MM.1S (cell line): ENCODE measurements around the gene SPIB.

Source experiments
- DNase-seq: peaks from one replicate; pipeline ENCODE4 v3.0.0-alpha.2; 2015
- H2AFZ ChIP-seq: fragments of 300-600 bp; sonication (generic); 2 replicates; pipeline ENCODE4 v1.6.0; 2016; ENCODE audit warnings: antibody characterized with exemption, low read length
- H3F3A ChIP-seq: fragments of 300-600 bp; sonication (generic); 2 replicates; pipeline ENCODE4 v1.6.1; 2016; ENCODE audit warnings: mild to moderate bottlenecking, antibody characterized with exemption, low read length, moderate library complexity, mixed read lengths; ENCODE audit not compliant: insufficient read depth
- H3K27ac ChIP-seq: fragments of 300-600 bp; sonication (generic); 2 replicates; pipeline ENCODE4 v1.5.1; 2016; ENCODE audit warnings: mild to moderate bottlenecking, low read length
- H3K27me3 ChIP-seq: fragments of 300-600 bp; sonication (generic); replicated peaks from 2 replicates; pipeline ENCODE4 v1.6.0; 2016; ENCODE audit warnings: low read length; ENCODE audit not compliant: insufficient read depth
- H3K36me3 ChIP-seq: fragments of 300-600 bp; sonication (generic); replicated peaks from 2 replicates; pipeline ENCODE4 v1.6.1; 2016; ENCODE audit warnings: mild to moderate bottlenecking, low read length, mixed read lengths; ENCODE audit not compliant: insufficient read depth
- H3K4me1 ChIP-seq: fragments of 300-600 bp; sonication (generic); 2 replicates; pipeline ENCODE4 v1.6.1; 2016; ENCODE audit warnings: low read length, mixed read lengths
- H3K4me2 ChIP-seq: fragments of 300-600 bp; sonication (generic); 2 replicates; pipeline ENCODE4 v1.6.0; 2016; ENCODE audit warnings: low read depth, low read length
- H3K4me3 ChIP-seq: fragments of 300-600 bp; sonication (generic); 2 replicates; pipeline ENCODE4 v1.5.1; 2016; ENCODE audit warnings: low read length, mixed read lengths
- H3K79me2 ChIP-seq: fragments of 300-600 bp; sonication (generic); 2 replicates; pipeline ENCODE4 v1.6.1; 2016; ENCODE audit warnings: mixed run types, low read length, mixed read lengths
- H3K9ac ChIP-seq: fragments of 300-600 bp; sonication (generic); 2 replicates; pipeline ENCODE4 v1.6.1; 2016; ENCODE audit warnings: low read length, mixed read lengths
- H3K9me2 ChIP-seq: fragments of 300-600 bp; sonication (generic); replicated peaks from 2 replicates; pipeline ENCODE4 v1.6.1; 2016; ENCODE audit warnings: mild to moderate bottlenecking, low read length, mixed read lengths; ENCODE audit not compliant: insufficient read depth
- H3K9me3 ChIP-seq: fragments of 300-600 bp; sonication (generic); replicated peaks from 2 replicates; pipeline ENCODE4 v1.6.1; 2016; ENCODE audit warnings: mild to moderate bottlenecking, low read length, mixed read lengths; ENCODE audit not compliant: insufficient read depth
- H4K20me1 ChIP-seq: fragments of 300-600 bp; sonication (generic); 2 replicates; pipeline ENCODE4 v1.6.1; 2016; ENCODE audit warnings: mild to moderate bottlenecking, low read length, moderate library complexity, mixed read lengths; ENCODE audit not compliant: insufficient read depth
- EZH2 ChIP-seq: fragments of 300-600 bp; sonication (generic); optimal IDR thresholded peaks from 2 replicates; pipeline ENCODE3; 2017; ENCODE audit warnings: low read depth, mild to moderate bottlenecking, antibody characterized with exemption, low read length, mixed read lengths
- EZH2phosphoT487 ChIP-seq: fragments of 300-600 bp; sonication (generic); IDR thresholded peaks from 2 replicates; pipeline ENCODE4 v1.6.1; 2018; ENCODE audit warnings: antibody characterized with exemption, low read length
- TF ChIP-seq, protein P1 (sequence below): fragments of 300-600 bp; sonication (generic); IDR thresholded peaks from 2 replicates; pipeline ENCODE4 v1.5.1; 2016; ENCODE audit warnings: antibody characterized with exemption, low read length, mixed read lengths

Gene SPIB

DNA sequence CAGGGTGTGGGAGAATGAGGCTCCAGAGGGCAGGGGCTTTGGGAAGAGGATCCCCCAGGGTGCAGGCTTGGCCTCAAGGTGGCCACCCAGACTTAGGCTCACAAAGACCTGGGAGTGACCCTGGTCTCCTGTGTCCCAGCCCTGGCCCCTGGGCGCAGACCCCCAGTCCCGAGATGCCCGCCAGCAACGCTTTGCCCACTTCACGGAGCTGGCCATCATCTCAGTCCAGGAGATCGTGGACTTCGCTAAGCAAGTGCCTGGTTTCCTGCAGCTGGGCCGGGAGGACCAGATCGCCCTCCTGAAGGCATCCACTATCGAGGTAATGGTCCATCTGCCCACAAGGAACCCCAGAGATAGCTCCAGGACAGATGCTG is 39.9 kb upstream of the SPIB start:
- Histone ChIP-seq H3K27ac (no peak overlapping the region), H3K79me2 (peaks cover 12% of the 10 kb centered on the region), H3K27me3 (no peaks in the 10 kb centered on the region), H3K9me3 (no peaks in the 10 kb centered on the region), H4K20me1 (peaks cover 3% of the 10 kb centered on the region; the same call in 1 of the 2 replicates), H3K36me3 (peaks cover 5% of the 10 kb centered on the region; the same call in 1 of the 2 replicates), H3K9ac (no peak overlapping the region), H3K9me2 (no peaks in the 10 kb centered on the region), H3F3A (peaks cover 9% of the 10 kb centered on the region; the same call in 1 of the 2 replicates), H3K4me1 (no peaks in the 10 kb centered on the region), H2AFZ (no peak overlapping the region), H3K4me3 (no peak overlapping the region), H3K4me2 (no peak overlapping the region)
- no peak for DNase-seq
- TF ChIP-seq EZH2phosphoT487 (no peak), EZH2 (no peak)
- TF ChIP-seq, protein P1, sequence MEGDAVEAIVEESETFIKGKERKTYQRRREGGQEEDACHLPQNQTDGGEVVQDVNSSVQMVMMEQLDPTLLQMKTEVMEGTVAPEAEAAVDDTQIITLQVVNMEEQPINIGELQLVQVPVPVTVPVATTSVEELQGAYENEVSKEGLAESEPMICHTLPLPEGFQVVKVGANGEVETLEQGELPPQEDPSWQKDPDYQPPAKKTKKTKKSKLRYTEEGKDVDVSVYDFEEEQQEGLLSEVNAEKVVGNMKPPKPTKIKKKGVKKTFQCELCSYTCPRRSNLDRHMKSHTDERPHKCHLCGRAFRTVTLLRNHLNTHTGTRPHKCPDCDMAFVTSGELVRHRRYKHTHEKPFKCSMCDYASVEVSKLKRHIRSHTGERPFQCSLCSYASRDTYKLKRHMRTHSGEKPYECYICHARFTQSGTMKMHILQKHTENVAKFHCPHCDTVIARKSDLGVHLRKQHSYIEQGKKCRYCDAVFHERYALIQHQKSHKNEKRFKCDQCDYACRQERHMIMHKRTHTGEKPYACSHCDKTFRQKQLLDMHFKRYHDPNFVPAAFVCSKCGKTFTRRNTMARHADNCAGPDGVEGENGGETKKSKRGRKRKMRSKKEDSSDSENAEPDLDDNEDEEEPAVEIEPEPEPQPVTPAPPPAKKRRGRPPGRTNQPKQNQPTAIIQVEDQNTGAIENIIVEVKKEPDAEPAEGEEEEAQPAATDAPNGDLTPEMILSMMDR = no peak

DNA sequence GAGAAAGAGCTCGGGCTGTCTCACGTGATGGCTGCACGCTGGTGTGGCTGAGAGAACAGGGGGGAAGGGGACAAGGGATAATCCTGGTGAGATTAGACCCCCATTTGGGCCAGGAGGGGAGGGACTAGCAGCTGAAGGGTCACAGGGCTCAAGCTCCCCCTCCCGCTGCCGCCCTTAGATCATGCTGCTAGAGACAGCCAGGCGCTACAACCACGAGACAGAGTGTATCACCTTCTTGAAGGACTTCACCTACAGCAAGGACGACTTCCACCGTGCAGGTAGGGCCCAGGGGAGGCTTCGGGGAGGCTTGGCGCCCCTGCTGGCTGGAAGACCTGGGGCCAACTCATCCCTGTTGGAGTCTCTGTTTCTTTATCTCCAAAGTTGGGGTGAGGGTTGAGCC is 39.1 kb upstream of the SPIB start:
- Histone ChIP-seq H3K79me2 (peaks cover 16% of the 10 kb centered on the region), H3K4me1 (no peaks in the 10 kb centered on the region), H3K27me3 (no peaks in the 10 kb centered on the region), H3K9me3 (no peaks in the 10 kb centered on the region), H3K27ac (no peak overlapping the region), H4K20me1 (peaks cover 3% of the 10 kb centered on the region; the same call in 1 of the 2 replicates), H2AFZ (no peak overlapping the region), H3K9ac (no peak overlapping the region), H3K9me2 (no peaks in the 10 kb centered on the region), H3K4me3 (no peak overlapping the region), H3K4me2 (no peak overlapping the region), H3K36me3 (peaks cover 5% of the 10 kb centered on the region; the same call in 1 of the 2 replicates), H3F3A (peaks cover 9% of the 10 kb centered on the region; the same call in 1 of the 2 replicates)
- no peak for DNase-seq
- TF ChIP-seq, protein P1 = no peak
- TF ChIP-seq EZH2 (no peak), EZH2phosphoT487 (no peak)

DNA sequence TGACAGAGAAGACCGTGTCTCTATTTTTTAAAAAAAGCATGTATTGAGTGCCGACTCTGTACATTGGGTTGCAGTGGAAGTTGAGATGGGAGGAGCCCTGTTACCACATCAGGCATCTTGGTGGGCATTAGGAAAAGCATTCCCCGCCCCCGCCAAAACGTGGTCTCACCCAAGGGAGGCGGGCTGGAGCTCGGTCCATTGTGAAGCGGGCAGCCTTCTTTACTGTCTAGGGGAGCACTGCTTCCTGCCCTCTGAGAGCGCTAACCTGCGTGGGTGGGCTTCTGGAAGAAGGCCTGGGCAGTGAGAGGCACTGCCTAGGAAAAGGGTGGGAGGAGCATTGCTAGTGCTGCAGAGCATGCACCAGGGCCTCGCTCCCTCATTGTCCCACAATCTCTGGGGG is 38.6 kb upstream of the SPIB start:
- no peaks in the 10 kb centered on the region for H3K27me3 ChIP-seq
- no peak overlapping the region for H3K9ac ChIP-seq
- H2AFZ ChIP-seq = no peak overlapping the region
- H4K20me1 ChIP-seq = peaks cover 3% of the 10 kb centered on the region; the same call in 1 of the 2 replicates
- H3F3A ChIP-seq = peaks cover 9% of the 10 kb centered on the region; the same call in 1 of the 2 replicates
- peaks cover 21% of the 10 kb centered on the region for H3K79me2 ChIP-seq
- no peaks in the 10 kb centered on the region for H3K9me2 ChIP-seq
- peaks cover 5% of the 10 kb centered on the region; the same call in 1 of the 2 replicates for H3K36me3 ChIP-seq
- no peaks in the 10 kb centered on the region for H3K9me3 ChIP-seq
- no peaks in the 10 kb centered on the region; the same call in 1 of the 2 replicates for H3K4me1 ChIP-seq
- no peak overlapping the region for H3K4me2 ChIP-seq
- DNase-seq = no peak
- H3K4me3 ChIP-seq = no peak overlapping the region
- no peak overlapping the region for H3K27ac ChIP-seq
- TF ChIP-seq EZH2 = no peak
- TF ChIP-seq, protein P1 = no peak
- no peak for TF ChIP-seq EZH2phosphoT487
